ENCODE data around the gene CCDC186. TPM values are rescaled to one million over a fixed set of nuclear protein-coding genes. Genes with fewer than 3 reads are reported as not detected.

Gene CCDC186
- total and polyA plus RNA-seq, 2 experiments from 2014 or later = 14.9 to 32.4 TPM

DNA sequence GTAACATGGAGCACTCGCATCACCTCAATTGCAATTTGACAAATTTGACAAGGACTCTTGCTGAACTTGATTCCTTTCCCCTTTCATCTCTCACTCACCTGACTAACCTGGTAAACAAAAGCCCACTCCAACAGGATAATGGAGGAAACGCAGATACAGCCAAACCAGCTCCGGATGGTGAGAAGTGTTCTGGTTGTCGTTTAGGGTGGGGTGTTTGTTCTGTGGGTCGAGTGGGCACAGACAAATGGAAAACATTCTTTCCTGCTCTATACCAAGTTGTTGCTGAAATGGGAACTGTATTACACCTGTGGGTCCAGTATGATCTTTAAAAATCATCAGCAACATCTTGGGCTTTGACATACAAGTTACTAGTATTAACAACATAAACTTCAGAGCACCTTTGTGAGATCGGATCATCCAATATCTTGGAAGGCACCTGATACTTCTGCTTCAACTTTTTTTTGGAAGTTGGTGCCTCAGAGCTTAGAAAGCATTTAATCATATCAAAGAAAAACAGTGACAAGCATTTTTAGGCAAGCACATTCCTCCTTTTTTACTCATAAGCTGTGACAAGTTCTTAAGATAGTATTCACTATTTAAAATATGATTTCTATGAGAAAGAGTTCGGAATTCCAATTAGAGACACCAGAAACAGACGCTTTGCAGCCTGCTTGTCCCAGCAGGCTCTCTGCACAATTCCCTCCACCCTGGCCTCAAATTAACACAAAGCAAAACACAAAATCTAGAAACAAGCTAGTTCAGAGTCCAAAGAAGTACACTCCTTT is 58.1 kb downstream of the CCDC186 start:
- Histone ChIP-seq H3K79me2 (no peaks in the 10 kb centered on the region), H4K20me1 (ENCODE audit: insufficient read depth, poor library complexity, severe bottlenecking) (no peaks in the 10 kb centered on the region), H3K27ac (no peak overlapping the region), H3K4me3 (no peak overlapping the region), H3K36me3 (replicated peaks; ENCODE audit: insufficient read depth, low read depth) (no peaks in the 10 kb centered on the region), H3K9me2 (replicated peaks; ENCODE audit: insufficient read depth) (no peaks in the 10 kb centered on the region), H3K4me2 (no peak overlapping the region), H2AFZ (no peak overlapping the region), H3K9me3 (ENCODE audit: low read depth) (no peaks in the 10 kb centered on the region), H3K4me1 (ENCODE audit: insufficient read depth) (no peaks in the 10 kb centered on the region), H3K27me3 (no peaks in the 10 kb centered on the region)
- WGBS (ENCODE audit: low lambda C conversion rate, missing lambda C conversion rate) = 61% methylated on average over 8 of the region's 8 CpGs
- no peak for DNase-seq (ENCODE audit: low spot score)
- TF ChIP-seq EZH2phosphoT487 (IDR thresholded peaks at IDR 0.05; ENCODE audit: low read depth, severe bottlenecking, unreplicated experiment) (no peak), EZH2 (IDR thresholded peaks at IDR 0.05; ENCODE audit: borderline replicate concordance) (no peak)
- TF ChIP-seq, protein P1, sequence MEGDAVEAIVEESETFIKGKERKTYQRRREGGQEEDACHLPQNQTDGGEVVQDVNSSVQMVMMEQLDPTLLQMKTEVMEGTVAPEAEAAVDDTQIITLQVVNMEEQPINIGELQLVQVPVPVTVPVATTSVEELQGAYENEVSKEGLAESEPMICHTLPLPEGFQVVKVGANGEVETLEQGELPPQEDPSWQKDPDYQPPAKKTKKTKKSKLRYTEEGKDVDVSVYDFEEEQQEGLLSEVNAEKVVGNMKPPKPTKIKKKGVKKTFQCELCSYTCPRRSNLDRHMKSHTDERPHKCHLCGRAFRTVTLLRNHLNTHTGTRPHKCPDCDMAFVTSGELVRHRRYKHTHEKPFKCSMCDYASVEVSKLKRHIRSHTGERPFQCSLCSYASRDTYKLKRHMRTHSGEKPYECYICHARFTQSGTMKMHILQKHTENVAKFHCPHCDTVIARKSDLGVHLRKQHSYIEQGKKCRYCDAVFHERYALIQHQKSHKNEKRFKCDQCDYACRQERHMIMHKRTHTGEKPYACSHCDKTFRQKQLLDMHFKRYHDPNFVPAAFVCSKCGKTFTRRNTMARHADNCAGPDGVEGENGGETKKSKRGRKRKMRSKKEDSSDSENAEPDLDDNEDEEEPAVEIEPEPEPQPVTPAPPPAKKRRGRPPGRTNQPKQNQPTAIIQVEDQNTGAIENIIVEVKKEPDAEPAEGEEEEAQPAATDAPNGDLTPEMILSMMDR (IDR thresholded peaks at IDR 0.05; ENCODE audit: poor library complexity) = no peak

DNA sequence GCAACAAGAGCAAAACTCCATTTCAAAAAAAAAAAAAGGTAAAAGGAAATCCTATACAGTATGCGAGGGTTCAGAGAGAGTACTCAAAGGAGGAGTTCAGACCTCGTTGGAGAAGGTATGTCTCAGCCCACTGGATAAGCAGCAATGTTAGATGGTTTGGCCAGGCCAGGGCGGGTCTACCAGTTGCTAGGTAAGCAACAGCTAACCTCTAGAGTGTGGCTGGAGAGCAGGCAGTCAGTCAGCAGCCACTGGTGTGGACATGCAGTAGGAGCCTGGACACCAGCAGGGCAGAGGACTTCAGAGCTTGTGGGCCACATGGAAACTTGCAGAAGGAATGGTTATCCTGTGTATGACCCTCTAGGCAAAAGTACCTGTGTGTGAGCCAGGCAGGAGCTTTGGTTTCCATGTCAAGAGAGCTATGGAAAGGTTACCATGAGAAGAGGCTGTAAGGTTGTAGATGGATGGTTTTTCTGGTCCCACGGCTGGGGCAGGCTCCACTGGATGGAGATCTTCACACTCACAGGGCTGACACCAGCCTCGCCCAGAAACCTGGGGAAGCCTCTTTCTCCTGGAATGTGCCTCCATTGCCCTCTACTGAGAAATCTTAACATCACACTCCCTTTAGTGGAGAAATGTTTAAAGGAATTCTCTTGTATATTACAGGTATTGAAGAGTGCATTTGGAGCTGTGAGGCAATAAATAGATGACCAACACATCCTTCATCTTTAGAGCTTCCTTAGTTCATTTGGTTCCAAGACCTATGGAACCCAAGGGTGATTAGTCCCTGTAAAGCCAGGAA is 63.6 kb downstream of the CCDC186 start:
- H3K79me2 ChIP-seq = no peaks in the 10 kb centered on the region
- no peak overlapping the region for H2AFZ ChIP-seq
- WGBS (ENCODE audit: low lambda C conversion rate, missing lambda C conversion rate) = 73% methylated on average over 5 of the region's 5 CpGs
- no peak overlapping the region for H3K4me3 ChIP-seq
- no peaks in the 10 kb centered on the region for H4K20me1 ChIP-seq (ENCODE audit: insufficient read depth, poor library complexity, severe bottlenecking)
- no peaks in the 10 kb centered on the region for H3K4me1 ChIP-seq (ENCODE audit: insufficient read depth)
- no peak overlapping the region for H3K4me2 ChIP-seq
- H3K9me3 ChIP-seq (ENCODE audit: low read depth) = no peaks in the 10 kb centered on the region
- no peaks in the 10 kb centered on the region for H3K27me3 ChIP-seq
- no peak overlapping the region for H3K27ac ChIP-seq
- peak; percentile 37 for DNase-seq (ENCODE audit: low spot score)
- H3K36me3 ChIP-seq (replicated peaks; ENCODE audit: insufficient read depth, low read depth) = no peaks in the 10 kb centered on the region
- TF ChIP-seq, protein P1 (IDR thresholded peaks at IDR 0.05; ENCODE audit: poor library complexity) = peak; percentile 35
- no peak for TF ChIP-seq EZH2phosphoT487 (IDR thresholded peaks at IDR 0.05; ENCODE audit: low read depth, severe bottlenecking, unreplicated experiment)
- H3K9me2 ChIP-seq (replicated peaks; ENCODE audit: insufficient read depth) = no peaks in the 10 kb centered on the region

DNA sequence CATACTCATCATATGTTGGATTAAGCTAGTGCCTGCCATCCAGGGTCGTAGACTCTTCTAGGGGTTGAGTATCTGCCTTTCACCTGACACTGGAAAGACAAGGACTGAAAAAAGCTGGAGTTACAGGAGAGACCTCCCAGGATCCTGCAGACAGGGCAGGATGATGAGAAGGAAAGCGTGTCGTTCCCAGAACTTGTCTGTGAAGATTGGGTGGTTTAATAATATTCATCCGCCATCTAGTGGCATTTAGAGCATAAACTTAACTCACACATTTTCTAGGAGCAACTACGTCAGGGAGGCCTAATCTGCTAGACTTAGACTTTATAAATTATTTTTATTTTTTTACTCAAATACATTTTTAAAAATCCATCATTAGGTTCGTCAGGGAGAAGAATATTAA is 70.7 kb downstream of the CCDC186 start:
- TF ChIP-seq, protein P1 (IDR thresholded peaks at IDR 0.05; ENCODE audit: poor library complexity) = peak; percentile 73
- no peak for TF ChIP-seq EZH2 (IDR thresholded peaks at IDR 0.05; ENCODE audit: borderline replicate concordance)
- no peak for TF ChIP-seq EZH2phosphoT487 (IDR thresholded peaks at IDR 0.05; ENCODE audit: low read depth, severe bottlenecking, unreplicated experiment)
- Histone ChIP-seq H3K9me2 (replicated peaks; ENCODE audit: insufficient read depth) (no peaks in the 10 kb centered on the region), H3K9me3 (ENCODE audit: low read depth) (no peaks in the 10 kb centered on the region), H3K36me3 (replicated peaks; ENCODE audit: insufficient read depth, low read depth) (no peaks in the 10 kb centered on the region), H3K27ac (no peak overlapping the region), H3K79me2 (no peaks in the 10 kb centered on the region), H2AFZ (no peak overlapping the region), H3K27me3 (peaks cover 5% of the 10 kb centered on the region), H3K4me3 (no peak overlapping the region), H4K20me1 (ENCODE audit: insufficient read depth, poor library complexity, severe bottlenecking) (no peaks in the 10 kb centered on the region), H3K4me1 (ENCODE audit: insufficient read depth) (peaks cover 11% of the 10 kb centered on the region), H3K4me2 (no peak overlapping the region)
- DNase-seq (ENCODE audit: low spot score) = peak; percentile 69
- WGBS (ENCODE audit: low lambda C conversion rate, missing lambda C conversion rate) = 22% methylated on average over 6 of the region's 6 CpGs
